GM12878 (cell line): ENCODE results near the gene MPPED1. TPM values are rescaled to one million over a fixed set of nuclear protein-coding genes. Genes with fewer than 3 reads are reported as not detected.

ENCODE experiments used
- ATAC-seq: fragments of 200-7000 bp; cut with Tn5 transposase; 3 replicates; pipeline ENCODE4 v1.9.1; 2020; ENCODE audit warnings: mild to moderate bottlenecking, moderate library complexity
- BruUV-seq: library from RNA; stranded (reverse); fragments of 400-500 nt; replicated peaks from 2 replicates; lab custom pipeline; 2021; lab: Mats Ljungman, UMichigan
- CTCF ChIA-PET: fragments of 300-600 bp; sonication (Branson Sonifier 250); formaldehyde crosslinking; extraction: SDS; loops from one replicate; lab custom pipeline; 2021; ENCODE audit warnings: inconsistent platforms; lab: Yijun Ruan, JAX
- POLR2A ChIA-PET: fragments of 350-600 bp; formaldehyde crosslinking; extraction: SDS; loops from one replicate; lab custom pipeline; 2021; ENCODE audit warnings: inconsistent platforms; lab: Charles Lee
- RAD21 ChIA-PET: fragments of 300-600 bp; sonication (Branson Sonifier 250); formaldehyde crosslinking; loops from one replicate; lab custom pipeline; 2023; ENCODE audit warnings: antibody characterized with exemption; ENCODE audit not compliant: unreplicated experiment; lab: Charles Lee
- SMC1A ChIA-PET: fragments of 300-600 bp; sonication (Branson Sonifier 250); formaldehyde crosslinking; loops from one replicate; lab custom pipeline; 2023; ENCODE audit not compliant: unreplicated experiment, uncharacterized antibody; lab: Charles Lee
- DNase-seq: peaks from one replicate; pipeline ENCODE4 v3.0.0-alpha.2; 2011; ENCODE audit warnings: low read depth, low spot score
- FAIRE-seq: peaks from 3 replicates; lab custom pipeline; 2011; peaks lifted over from hg19 to GRCh38; lab: Jason Lieb, UNC
- H2AFZ ChIP-seq: 2 replicates; pipeline ENCODE4 v1.6.0; 2011; ENCODE audit warnings: low read depth, low read length, control low read depth; ENCODE audit not compliant: control insufficient read depth
- H3K27ac ChIP-seq: 2 replicates; pipeline ENCODE4 v1.5.1; 2011; ENCODE audit warnings: control low read depth; ENCODE audit not compliant: control insufficient read depth, insufficient read depth
- H3K27me3 ChIP-seq, 2 experiments: replicated peaks in 1 of 2; 2 replicates each; pipeline versions ENCODE4 v1.6.0 to v1.6.1; 2011; ENCODE audit warnings: low read length in 1 of 2; ENCODE audit not compliant: control insufficient read depth in 2 of 2, insufficient read depth in 2 of 2
- H3K36me3 ChIP-seq, 2 experiments: 2 replicates each; pipeline ENCODE4 v1.5.1; 2011; ENCODE audit warnings: low read length in 1 of 2; ENCODE audit not compliant: control insufficient read depth in 2 of 2, insufficient read depth in 2 of 2
- H3K4me1 ChIP-seq: 2 replicates; pipeline ENCODE4 v1.6.1; 2011; ENCODE audit warnings: mild to moderate bottlenecking, low read length, moderate library complexity, mixed read lengths; ENCODE audit not compliant: control insufficient read depth, insufficient read depth
- H3K4me2 ChIP-seq: 2 replicates; pipeline ENCODE4 v1.6.0; 2011; ENCODE audit warnings: control low read depth; ENCODE audit not compliant: control insufficient read depth, insufficient read depth
- H3K4me3 ChIP-seq: fragments of 200-600 bp; sonication (generic); 2 replicates; pipeline ENCODE4 v1.5.1; 2016
- H3K79me2 ChIP-seq: 2 replicates; pipeline ENCODE4 v1.6.0; 2011; ENCODE audit warnings: low read length; ENCODE audit not compliant: control insufficient read depth, insufficient read depth
- H3K9ac ChIP-seq: 2 replicates; pipeline ENCODE4 v1.8.0; 2011; ENCODE audit warnings: low read length, control low read depth, mixed read lengths; ENCODE audit not compliant: control insufficient read depth, insufficient read depth
- H3K9me3 ChIP-seq: replicated peaks from 3 replicates; pipeline ENCODE4 v1.5.1; 2011; ENCODE audit warnings: mild to moderate bottlenecking, low read length; ENCODE audit not compliant: control insufficient read depth, insufficient read depth
- H4K20me1 ChIP-seq: 2 replicates; pipeline ENCODE4 v1.6.0; 2011; ENCODE audit not compliant: control insufficient read depth, insufficient read depth
- BMI1 ChIP-seq: fragments of 450-650 bp; IDR thresholded peaks from 2 replicates; pipeline ENCODE4 v1.6.1; 2016; ENCODE audit warnings: mild to moderate bottlenecking, moderate library complexity, borderline replicate concordance
- CBX3 ChIP-seq: fragments of 200-600 bp; sonication (generic); IDR thresholded peaks from 2 replicates; pipeline ENCODE4 v1.6.1; 2016; ENCODE audit warnings: low read depth, borderline replicate concordance
- CEBPB ChIP-seq, 2 experiments: fragments of 150-350 bp in 1 of 2; IDR thresholded peaks; 2 replicates each; pipeline ENCODE4 v1.6.1; 2012 to 2014; ENCODE audit warnings: low read depth in 2 of 2, low read length in 2 of 2, borderline replicate concordance in 1 of 2, inconsistent platforms in 1 of 2
- E4F1 ChIP-seq: fragments of 450-650 bp; IDR thresholded peaks from 2 replicates; pipeline ENCODE4 v1.6.1; 2018; ENCODE audit warnings: borderline replicate concordance, mild to moderate bottlenecking; ENCODE audit not compliant: partially characterized antibody
- EZH2 ChIP-seq: IDR thresholded peaks from 2 replicates; pipeline ENCODE4 v1.6.1; 2012; ENCODE audit warnings: low read depth, mild to moderate bottlenecking, control low read depth, inconsistent platforms, low read length, borderline replicate concordance; ENCODE audit not compliant: control insufficient read depth
- JUNB ChIP-seq: IDR thresholded peaks from 2 replicates; pipeline ENCODE4 v1.6.1; 2016; ENCODE audit warnings: antibody characterized with exemption, mild to moderate bottlenecking
- KDM1A ChIP-seq: fragments of 200-600 bp; sonication (generic); IDR thresholded peaks from 2 replicates; pipeline ENCODE4 v1.6.1; 2016; ENCODE audit warnings: borderline replicate concordance
- MTA2 ChIP-seq: fragments of 450-650 bp; IDR thresholded peaks from 2 replicates; pipeline ENCODE4 v1.6.1; 2016; ENCODE audit warnings: low read depth, mild to moderate bottlenecking, moderate library complexity
- NRF1 ChIP-seq: conservative IDR thresholded peaks from 2 replicates; pipeline ENCODE4 v1.6.1; 2011; ENCODE audit warnings: mild to moderate bottlenecking, low read depth, low read length, improper control_type of control experiment
- SIN3A ChIP-seq: IDR thresholded peaks from 2 replicates; pipeline ENCODE4 v1.6.1; 2012; ENCODE audit warnings: low read depth, low read length, improper control_type of control experiment
- SIX5 ChIP-seq: IDR thresholded peaks from 2 replicates; pipeline ENCODE4 v1.6.1; 2011; ENCODE audit warnings: mild to moderate bottlenecking, low read depth, low read length, moderate library complexity; ENCODE audit not compliant: severe bottlenecking
- SKIL ChIP-seq: fragments of 450-650 bp; IDR thresholded peaks from 2 replicates; pipeline ENCODE4 v1.6.1; 2017; ENCODE audit warnings: mild to moderate bottlenecking, low read depth, inconsistent platforms; ENCODE audit not compliant: poor library complexity, severe bottlenecking
- TARDBP ChIP-seq: IDR thresholded peaks from 2 replicates; pipeline ENCODE4 v1.6.1; 2016; ENCODE audit warnings: borderline replicate concordance
- WGBS: methylation state at CpG from one replicate; pipeline ENCODE4 v1.1.6; 2016; ENCODE audit warnings: low lambda C conversion rate; ENCODE audit not compliant: insufficient replicate concordance, insufficient coverage; ENCODE audit errors: missing lambda C conversion rate; 5-methylcytosine and 5-hydroxymethylcytosine counted together
- in situ Hi-C: fragments of 300-500 bp; cut with MboI; formaldehyde crosslinking; loops from 9 replicates; pipeline ENCODE4 v1.14.3; 2018; ENCODE audit warnings: mixed read lengths
- intact Hi-C: fragments of 100-400 bp; cut with micrococcal nuclease; formaldehyde crosslinking; loops from one replicate; pipeline ENCODE4 v1.14.2; 2022; ENCODE audit not compliant: unreplicated experiment
- polyA plus RNA-seq, 11 experiments: library from polyadenylated mRNA; depleted of rRNA in 4 of 11; unstranded in 6 of 11; stranded (reverse) in 5 of 11; fragments of >200 nt; fragmentation: Nextera tagmentation in 4 of 11; fragmentation: Illumina TruSeq in 1 of 11; extraction: Ambion mirVana in 4 of 11; extraction: Trizol in 1 of 11; gene quantifications; 1 replicate in 1 of 11; 2 replicates in 10 of 11; pipeline versions ENCODE4 v1.2.1 to v1.2.3, GENCODE V29; 2011 to 2016; ENCODE audit warnings: inconsistent platforms in 2 of 11, missing spikeins in 2 of 11, low read depth in 1 of 11
- total RNA-seq, 4 experiments: library from RNA; depleted of rRNA in 3 of 4; stranded (reverse); fragments of >200 nt in 3 of 4; fragmentation: Illumina TruSeq in 1 of 4; extraction: Trizol in 1 of 4; gene quantifications; 2 replicates each; pipeline versions ENCODE4 v1.2.1 to v1.2.3, GENCODE V29; 2013 to 2021
- TF ChIP-seq, protein P1 (sequence below): IDR thresholded peaks from 2 replicates; pipeline ENCODE4 v1.6.1; 2011; ENCODE audit warnings: mild to moderate bottlenecking, low read depth, low read length, moderate library complexity; ENCODE audit not compliant: insufficient replicate concordance

Gene MPPED1
- total and polyA plus RNA-seq, 10 of the 15 experiments (the other 5 are each of a cell fraction or from before 2014, with no cell fraction given): 0.11 TPM; not detected in 9

DNA sequence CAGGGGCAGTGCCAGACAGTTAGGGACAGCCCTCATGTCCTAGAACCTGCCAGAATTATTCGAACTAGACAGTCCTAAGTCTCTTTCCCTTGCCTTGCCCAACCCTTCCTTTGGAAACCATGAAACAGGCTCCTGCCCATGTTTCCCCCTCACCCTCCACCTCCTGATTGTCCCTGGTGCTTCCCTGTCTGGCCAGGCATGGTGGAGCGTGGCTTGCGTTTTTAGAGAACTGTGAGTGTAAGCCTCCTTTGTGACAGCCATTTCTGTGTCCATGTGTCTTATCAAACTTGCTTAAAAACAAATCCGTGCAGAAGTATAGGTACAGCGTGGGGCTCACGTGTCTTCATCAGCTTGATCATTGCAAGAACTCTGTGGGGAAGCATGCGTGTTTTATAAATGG, 54.9 kb downstream of the MPPED1 start:
- Histone ChIP-seq H3K9me3 (no peaks in the 10 kb centered on the region), H3K4me1 (no peaks in the 10 kb centered on the region), H3K27me3 (no peaks in the 10 kb centered on the region; a peak in 3 of 4 replicates), H3K4me3 (no peak overlapping the region), H3K27ac (no peak overlapping the region), H4K20me1 (no peaks in the 10 kb centered on the region), H3K4me2 (no peak overlapping the region), H3K79me2 (no peaks in the 10 kb centered on the region), H2AFZ (no peak overlapping the region), H3K36me3 (no peaks in the 10 kb centered on the region), H3K9ac (no peak overlapping the region)
- ChIA-PET RAD21 (no interaction called here), CTCF (no interaction called here), POLR2A (no interaction called here), SMC1A (no interaction called here)
- FAIRE-seq (no peak), ATAC-seq (no peak), DNase-seq (no peak)
- WGBS: 1% methylated on average over 7 of the region's 7 CpGs
- TF ChIP-seq KDM1A: no peak
- TF ChIP-seq TARDBP: no peak
- TF ChIP-seq BMI1: no peak
- TF ChIP-seq CBX3: no peak
- TF ChIP-seq MTA2: no peak
- TF ChIP-seq SIX5: no peak
- no peak for TF ChIP-seq SIN3A
- no peak for TF ChIP-seq JUNB
- no peak for TF ChIP-seq E4F1
- no peak for TF ChIP-seq EZH2
- no peak for TF ChIP-seq CEBPB (IDR thresholded peaks at IDR 0.05; ENCODE audit: borderline replicate concordance in 1 of 2, low read depth in 2 of 2, low read length in 2 of 2)
- no peak for TF ChIP-seq NRF1
- TF ChIP-seq SKIL: no peak
- TF ChIP-seq, protein P1, sequence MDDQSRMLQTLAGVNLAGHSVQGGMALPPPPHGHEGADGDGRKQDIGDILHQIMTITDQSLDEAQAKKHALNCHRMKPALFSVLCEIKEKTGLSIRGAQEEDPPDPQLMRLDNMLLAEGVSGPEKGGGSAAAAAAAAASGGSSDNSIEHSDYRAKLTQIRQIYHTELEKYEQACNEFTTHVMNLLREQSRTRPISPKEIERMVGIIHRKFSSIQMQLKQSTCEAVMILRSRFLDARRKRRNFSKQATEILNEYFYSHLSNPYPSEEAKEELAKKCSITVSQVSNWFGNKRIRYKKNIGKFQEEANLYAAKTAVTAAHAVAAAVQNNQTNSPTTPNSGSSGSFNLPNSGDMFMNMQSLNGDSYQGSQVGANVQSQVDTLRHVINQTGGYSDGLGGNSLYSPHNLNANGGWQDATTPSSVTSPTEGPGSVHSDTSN: no peak
- intact Hi-C loops (no loop called here), in situ Hi-C loops (no loop called here)
- BruUV-seq: no TSS peak
